NT2/D1 (cell line): ENCODE data around the gene OR1E2.

Source experiments
- DNase-seq: peaks from one replicate; pipeline ENCODE4 v3.0.0-alpha.2; 2011; ENCODE audit warnings: low read depth, low spot score
- H3K27me3 ChIP-seq: 2 replicates; pipeline ENCODE4 v1.6.0; 2011; ENCODE audit warnings: mild to moderate bottlenecking; ENCODE audit not compliant: insufficient read length, insufficient read depth
- H3K36me3 ChIP-seq: 2 replicates; pipeline ENCODE4 v1.6.1; 2011; ENCODE audit warnings: mild to moderate bottlenecking, low read length, mixed read lengths; ENCODE audit not compliant: insufficient read depth, insufficient read length
- H3K4me1 ChIP-seq: 2 replicates; pipeline ENCODE4 v1.5.1; 2011; ENCODE audit not compliant: insufficient read depth, insufficient read length
- H3K4me3 ChIP-seq: 2 replicates; pipeline ENCODE4 v1.5.1; 2011; ENCODE audit warnings: low read depth; ENCODE audit not compliant: insufficient read length
- H3K9ac ChIP-seq: 2 replicates; pipeline ENCODE4 v1.6.0; 2011; ENCODE audit warnings: low read depth; ENCODE audit not compliant: insufficient read length
- H3K9me3 ChIP-seq: 2 replicates; pipeline ENCODE4 v1.5.1; 2011; ENCODE audit warnings: mild to moderate bottlenecking, low read length; ENCODE audit not compliant: insufficient read depth
- SUZ12 ChIP-seq: IDR thresholded peaks from 2 replicates; pipeline ENCODE4 v1.6.1; 2011; ENCODE audit not compliant: insufficient read length, insufficient read depth; ENCODE audit errors: extremely low read depth
- YY1 ChIP-seq: IDR thresholded peaks from 2 replicates; pipeline ENCODE4 v1.6.1; 2011; ENCODE audit not compliant: insufficient read length, insufficient read depth
- ZNF274 ChIP-seq: IDR thresholded peaks from 2 replicates; pipeline ENCODE4 v1.6.1; 2011; ENCODE audit warnings: mild to moderate bottlenecking, low read depth, low read length

The OR1E2 gene

DNA sequence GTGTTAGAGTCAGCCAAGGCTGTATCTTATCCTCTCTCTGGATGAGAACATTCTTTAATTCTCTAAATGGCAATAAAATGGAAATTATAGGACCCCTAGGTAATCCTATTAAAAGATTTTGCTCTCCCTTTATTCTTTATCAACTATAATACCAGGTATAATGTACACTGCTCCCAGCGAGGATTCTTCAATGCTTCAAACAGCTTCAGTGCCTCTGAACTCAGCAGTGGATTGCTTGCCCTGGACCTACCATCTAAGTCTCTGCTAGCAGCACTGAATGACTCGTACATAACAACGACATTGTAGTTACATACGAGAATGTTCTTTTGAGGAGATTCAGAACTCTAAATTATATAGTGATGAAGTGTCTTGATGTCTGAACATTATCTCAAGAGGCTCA lies 43.9 kb downstream of the OR1E2 start:
- TF ChIP-seq SUZ12 (no peak), YY1 (no peak), ZNF274 (no peak)
- no peaks in the 10 kb centered on the region for H3K36me3 ChIP-seq
- H3K27me3 ChIP-seq = no peaks in the 10 kb centered on the region
- H3K4me3 ChIP-seq = no peak overlapping the region
- no peaks in the 10 kb centered on the region for H3K9me3 ChIP-seq
- DNase-seq = no peak
- H3K9ac ChIP-seq = no peak overlapping the region
- H3K4me1 ChIP-seq = no peaks in the 10 kb centered on the region

DNA sequence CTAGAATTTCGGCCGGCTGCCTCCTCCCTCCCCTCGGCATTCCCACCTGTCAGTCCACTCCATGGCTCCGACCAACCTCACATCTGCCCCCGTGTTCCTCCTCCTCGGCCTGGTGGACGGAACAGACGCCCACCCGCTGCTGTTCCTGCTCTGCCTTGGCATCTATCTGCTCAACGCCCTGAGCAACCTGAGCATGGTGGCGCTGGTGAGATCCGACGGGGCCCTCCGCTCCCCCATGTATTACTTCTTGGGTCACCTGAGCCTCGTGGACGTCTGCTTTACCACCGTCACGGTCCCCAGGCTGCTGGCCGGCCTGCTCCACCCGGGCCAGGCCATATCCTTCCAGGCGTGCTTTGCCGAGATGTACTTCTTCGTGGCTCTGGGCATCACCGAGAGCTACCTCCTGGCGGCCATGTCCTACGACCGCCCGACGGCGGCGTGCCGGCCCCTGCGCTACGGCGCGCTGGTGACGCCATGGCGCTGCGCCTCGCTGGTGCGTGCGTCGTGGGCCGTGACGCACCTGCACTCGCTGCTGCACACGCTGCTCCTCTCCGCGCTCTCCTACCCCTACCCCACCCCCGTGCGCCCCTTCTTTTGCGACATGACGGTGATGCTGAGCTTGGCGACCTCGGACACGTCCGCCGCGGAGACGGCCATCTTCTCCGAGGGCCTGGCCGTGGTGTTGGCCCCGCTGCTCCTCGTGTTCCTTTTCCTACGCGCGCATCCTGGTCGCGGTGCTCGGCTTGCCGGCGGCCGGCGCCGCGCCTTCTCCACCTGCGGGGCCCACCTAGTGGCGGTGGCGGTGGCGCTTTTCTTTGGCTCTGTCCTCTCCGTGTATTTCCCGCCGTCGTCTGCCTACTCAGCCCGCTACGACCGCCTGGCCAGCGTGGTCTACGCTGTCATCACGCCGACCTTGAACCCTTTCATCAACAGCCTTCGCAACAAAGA lies 47.5 kb downstream of the OR1E2 start, which contains the start of gene OR3A2:
OR3A2 (minus strand) TSS at position 440 of the 948 bp plus-strand sequence.
- H3K4me3 ChIP-seq = peak within 1 kb of the TSS; percentile 71

More for the DNA sequence above, 47.5 kb downstream of the OR1E2 start, which contains the start of gene OR3A2:
- peaks cover 29% of the 10 kb centered on the region for H3K36me3 ChIP-seq
- no peaks in the 10 kb centered on the region for H3K9me3 ChIP-seq
- no peaks in the 10 kb centered on the region for H3K4me1 ChIP-seq
- H3K9ac ChIP-seq = peak within 1 kb of the TSS; percentile 74
- no peaks in the 10 kb centered on the region for H3K27me3 ChIP-seq
- TF ChIP-seq SUZ12 (no peak), YY1 (peak; percentile 54), ZNF274 (no peak)
- peak; percentile 47 for DNase-seq
